Measurements from ENCODE around the gene MGP. TPM values are rescaled to one million over a fixed set of nuclear protein-coding genes. Genes with fewer than 3 reads are reported as not detected.

MGP gene
- total and polyA plus RNA-seq, 2 of the 13 experiments (the other 11 are each of a cell fraction or from before 2014, with no cell fraction given), result not detected

DNA sequence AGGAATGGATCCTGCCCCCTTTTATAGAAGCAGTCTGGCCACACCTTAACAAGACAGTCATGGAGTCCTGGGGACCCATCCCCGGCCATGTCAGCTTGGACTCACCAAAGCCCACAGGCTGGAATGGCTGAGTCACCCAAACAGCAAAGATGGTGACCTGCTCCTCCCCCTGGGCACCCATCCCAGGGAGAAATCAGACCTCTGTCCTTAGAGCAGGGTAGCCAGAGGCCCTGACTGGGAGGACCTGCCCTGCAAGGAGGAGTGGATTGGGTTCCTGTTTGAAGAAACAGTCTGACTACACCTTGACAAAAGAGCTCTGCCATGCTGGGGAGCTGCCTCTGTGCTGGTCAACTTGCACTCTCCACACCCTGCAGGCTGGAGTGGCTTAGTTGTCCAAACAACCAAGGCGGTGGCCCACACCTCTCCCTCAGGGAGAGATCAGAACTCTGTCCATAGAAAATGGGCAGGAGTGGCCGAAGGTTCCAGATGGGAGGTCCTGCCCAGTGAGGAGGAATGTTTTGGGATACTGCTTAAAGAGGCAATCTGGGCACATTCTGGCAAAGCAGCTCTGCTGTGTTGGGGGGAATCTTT is 16.6 kb downstream of the MGP start:
- FAIRE-seq (no peak), DNase-seq (ENCODE audit: low spot score) (no peak), ATAC-seq (no peak)
- no peaks in the 10 kb centered on the region for H4K20me1 ChIP-seq (ENCODE audit: insufficient read depth, low read length)
- TF ChIP-seq ZC3H13 (CRISPR knock-in tag; IDR thresholded peaks at IDR 0.05) (no peak), ZNF282 (IDR thresholded peaks at IDR 0.05; ENCODE audit: partially characterized antibody) (no peak), ZNF749 (CRISPR knock-in tag; IDR thresholded peaks at IDR 0.05; ENCODE audit: borderline replicate concordance) (no peak), FOXA3 (CRISPR knock-in tag; IDR thresholded peaks at IDR 0.05) (no peak), NFKB2 (CRISPR knock-in tag; IDR thresholded peaks at IDR 0.05; ENCODE audit: borderline replicate concordance) (no peak), CENPT (CRISPR knock-in tag; IDR thresholded peaks at IDR 0.05; ENCODE audit: low read depth) (no peak)
- TF ChIP-seq, protein P1, sequence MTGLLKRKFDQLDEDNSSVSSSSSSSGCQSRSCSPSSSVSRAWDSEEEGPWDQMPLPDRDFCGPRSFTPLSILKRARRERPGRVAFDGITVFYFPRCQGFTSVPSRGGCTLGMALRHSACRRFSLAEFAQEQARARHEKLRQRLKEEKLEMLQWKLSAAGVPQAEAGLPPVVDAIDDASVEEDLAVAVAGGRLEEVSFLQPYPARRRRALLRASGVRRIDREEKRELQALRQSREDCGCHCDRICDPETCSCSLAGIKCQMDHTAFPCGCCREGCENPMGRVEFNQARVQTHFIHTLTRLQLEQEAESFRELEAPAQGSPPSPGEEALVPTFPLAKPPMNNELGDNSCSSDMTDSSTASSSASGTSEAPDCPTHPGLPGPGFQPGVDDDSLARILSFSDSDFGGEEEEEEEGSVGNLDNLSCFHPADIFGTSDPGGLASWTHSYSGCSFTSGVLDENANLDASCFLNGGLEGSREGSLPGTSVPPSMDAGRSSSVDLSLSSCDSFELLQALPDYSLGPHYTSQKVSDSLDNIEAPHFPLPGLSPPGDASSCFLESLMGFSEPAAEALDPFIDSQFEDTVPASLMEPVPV (CRISPR knock-in tag; IDR thresholded peaks at IDR 0.05), result no peak
- no peaks in the 10 kb centered on the region for H3K79me2 ChIP-seq (ENCODE audit: insufficient read depth, low read length)
- intact Hi-C loops (cut with micrococcal nuclease; ENCODE audit: unreplicated experiment), result no loop called here
- H3K9me3 ChIP-seq (ENCODE audit: low read length), result no peaks in the 10 kb centered on the region
- H3K4me3 ChIP-seq (replicated peaks in 1 of 3; ENCODE audit: insufficient read depth in 1 of 3, low read depth in 2 of 3, low read length in 3 of 3), result no peak overlapping the region
- H3K4me2 ChIP-seq (ENCODE audit: low read depth, low read length), result no peak overlapping the region
- H3K36me3 ChIP-seq (replicated peaks in 1 of 2; ENCODE audit: control insufficient read depth in 1 of 2, insufficient read depth in 2 of 2, low read length in 2 of 2), result no peaks in the 10 kb centered on the region
- WGBS (ENCODE audit: low lambda C conversion rate), result 0% methylated on average over 1 of the region's 3 CpGs
- POLR2A ChIA-PET, result no interaction called here
- BruUV-seq (replicated peaks), result no TSS peak
- CTCF ChIA-PET (ENCODE audit: low intra/inter-chr PET ratio, low total read pairs), result no interaction called here
- in situ Hi-C loops (cut with HindIII; ENCODE audit: extremely low pct_ligation_motif_present, low pct_unique_long_range_greater_than_20kb), result no loop called here
- no peaks in the 10 kb centered on the region for H3K4me1 ChIP-seq (ENCODE audit: insufficient read depth, low read length)
- no peak overlapping the region for H3K9ac ChIP-seq (ENCODE audit: insufficient read depth, low read depth, low read length)
- no peak overlapping the region for H2AFZ ChIP-seq (ENCODE audit: low read length)
- no peaks in the 10 kb centered on the region for H3K27me3 ChIP-seq (ENCODE audit: control insufficient read depth in 1 of 2, insufficient read depth in 2 of 2, low read length in 2 of 2)
- H3K27ac ChIP-seq (ENCODE audit: extremely low read length, insufficient read depth, low read length), result no peak overlapping the region

DNA sequence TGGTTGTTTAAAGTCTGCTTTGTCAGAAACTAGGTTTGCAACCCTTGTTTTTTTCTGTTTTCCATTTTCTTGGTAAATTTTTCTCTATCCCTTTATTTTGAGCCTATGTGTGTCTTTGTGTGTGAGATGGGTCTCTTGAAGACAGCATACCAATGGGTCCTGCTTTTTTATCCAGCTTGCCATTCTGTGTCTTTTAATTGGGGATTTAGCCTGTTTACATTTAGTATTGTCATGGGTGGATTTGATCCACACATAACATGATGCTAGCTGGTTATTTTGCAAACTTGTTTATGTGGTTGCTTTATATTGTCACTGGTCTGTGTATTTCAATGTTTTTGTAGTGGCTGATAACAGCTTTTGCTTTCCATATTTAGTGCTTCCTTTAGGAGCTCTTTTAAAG is 25.2 kb downstream of the MGP start:
- Histone ChIP-seq H3K9ac (ENCODE audit: insufficient read depth, low read depth, low read length) (no peak overlapping the region), H3K27me3 (ENCODE audit: control insufficient read depth in 1 of 2, insufficient read depth in 2 of 2, low read length in 2 of 2) (no peaks in the 10 kb centered on the region), H3K27ac (ENCODE audit: extremely low read length, insufficient read depth, low read length) (no peak overlapping the region), H3K9me3 (ENCODE audit: low read length) (peaks cover 5% of the 10 kb centered on the region; the same call in 1 of the 2 replicates), H4K20me1 (ENCODE audit: insufficient read depth, low read length) (no peaks in the 10 kb centered on the region), H3K4me1 (ENCODE audit: insufficient read depth, low read length) (no peaks in the 10 kb centered on the region), H2AFZ (ENCODE audit: low read length) (no peak overlapping the region), H3K79me2 (ENCODE audit: insufficient read depth, low read length) (no peaks in the 10 kb centered on the region), H3K36me3 (replicated peaks in 1 of 2; ENCODE audit: control insufficient read depth in 1 of 2, insufficient read depth in 2 of 2, low read length in 2 of 2) (no peaks in the 10 kb centered on the region), H3K4me2 (ENCODE audit: low read depth, low read length) (no peak overlapping the region), H3K4me3 (replicated peaks in 1 of 3; ENCODE audit: insufficient read depth in 1 of 3, low read depth in 2 of 3, low read length in 3 of 3) (no peak overlapping the region)
- ChIA-PET POLR2A (no interaction called here), CTCF (ENCODE audit: low intra/inter-chr PET ratio, low total read pairs) (no interaction called here)
- no peak for FAIRE-seq
- intact Hi-C loops (cut with micrococcal nuclease; ENCODE audit: unreplicated experiment), result no loop called here
- BruUV-seq (replicated peaks), result no TSS peak
- DNase-seq (ENCODE audit: low spot score), result no peak
- no peak for ATAC-seq
- in situ Hi-C loops (cut with HindIII; ENCODE audit: extremely low pct_ligation_motif_present, low pct_unique_long_range_greater_than_20kb), result no loop called here
- TF ChIP-seq RBFOX2 (IDR thresholded peaks at IDR 0.05; ENCODE audit: low read depth, low read length) (no peak), ZSCAN21 (CRISPR knock-in tag; IDR thresholded peaks at IDR 0.05; ENCODE audit: borderline replicate concordance) (no peak), FOSL1 (CRISPR knock-in tag; IDR thresholded peaks at IDR 0.05; ENCODE audit: borderline replicate concordance) (no peak), ZNF747 (CRISPR knock-in tag; IDR thresholded peaks at IDR 0.05; ENCODE audit: borderline replicate concordance) (no peak), ZC3H13 (CRISPR knock-in tag; IDR thresholded peaks at IDR 0.05) (no peak), TMF1 (CRISPR knock-in tag; IDR thresholded peaks at IDR 0.05; ENCODE audit: low read depth) (no peak), EZH2 (conservative IDR thresholded peaks at IDR 0.05; ENCODE audit: low read depth, low read length) (no peak)
- TF ChIP-seq, protein P2, sequence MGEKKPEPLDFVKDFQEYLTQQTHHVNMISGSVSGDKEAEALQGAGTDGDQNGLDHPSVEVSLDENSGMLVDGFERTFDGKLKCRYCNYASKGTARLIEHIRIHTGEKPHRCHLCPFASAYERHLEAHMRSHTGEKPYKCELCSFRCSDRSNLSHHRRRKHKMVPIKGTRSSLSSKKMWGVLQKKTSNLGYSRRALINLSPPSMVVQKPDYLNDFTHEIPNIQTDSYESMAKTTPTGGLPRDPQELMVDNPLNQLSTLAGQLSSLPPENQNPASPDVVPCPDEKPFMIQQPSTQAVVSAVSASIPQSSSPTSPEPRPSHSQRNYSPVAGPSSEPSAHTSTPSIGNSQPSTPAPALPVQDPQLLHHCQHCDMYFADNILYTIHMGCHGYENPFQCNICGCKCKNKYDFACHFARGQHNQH (CRISPR knock-in tag; IDR thresholded peaks at IDR 0.05), result no peak
- TF ChIP-seq, protein P3, sequence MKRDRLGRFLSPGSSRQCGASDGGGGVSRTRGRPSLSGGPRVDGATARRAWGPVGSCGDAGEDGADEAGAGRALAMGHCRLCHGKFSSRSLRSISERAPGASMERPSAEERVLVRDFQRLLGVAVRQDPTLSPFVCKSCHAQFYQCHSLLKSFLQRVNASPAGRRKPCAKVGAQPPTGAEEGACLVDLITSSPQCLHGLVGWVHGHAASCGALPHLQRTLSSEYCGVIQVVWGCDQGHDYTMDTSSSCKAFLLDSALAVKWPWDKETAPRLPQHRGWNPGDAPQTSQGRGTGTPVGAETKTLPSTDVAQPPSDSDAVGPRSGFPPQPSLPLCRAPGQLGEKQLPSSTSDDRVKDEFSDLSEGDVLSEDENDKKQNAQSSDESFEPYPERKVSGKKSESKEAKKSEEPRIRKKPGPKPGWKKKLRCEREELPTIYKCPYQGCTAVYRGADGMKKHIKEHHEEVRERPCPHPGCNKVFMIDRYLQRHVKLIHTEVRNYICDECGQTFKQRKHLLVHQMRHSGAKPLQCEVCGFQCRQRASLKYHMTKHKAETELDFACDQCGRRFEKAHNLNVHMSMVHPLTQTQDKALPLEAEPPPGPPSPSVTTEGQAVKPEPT (CRISPR knock-in tag; IDR thresholded peaks at IDR 0.05; ENCODE audit: low read depth), result no peak
